NCI-H82 (cell line): ENCODE data around the gene PEAR1.
A peak's percentile ranks its signal among the peaks of the same experiment; 100 is the strongest.

Source experiments
- DNase-seq: peaks from one replicate; lab custom pipeline; 2025; lab: John Stamatoyannopoulos, UW

The PEAR1 gene

DNA sequence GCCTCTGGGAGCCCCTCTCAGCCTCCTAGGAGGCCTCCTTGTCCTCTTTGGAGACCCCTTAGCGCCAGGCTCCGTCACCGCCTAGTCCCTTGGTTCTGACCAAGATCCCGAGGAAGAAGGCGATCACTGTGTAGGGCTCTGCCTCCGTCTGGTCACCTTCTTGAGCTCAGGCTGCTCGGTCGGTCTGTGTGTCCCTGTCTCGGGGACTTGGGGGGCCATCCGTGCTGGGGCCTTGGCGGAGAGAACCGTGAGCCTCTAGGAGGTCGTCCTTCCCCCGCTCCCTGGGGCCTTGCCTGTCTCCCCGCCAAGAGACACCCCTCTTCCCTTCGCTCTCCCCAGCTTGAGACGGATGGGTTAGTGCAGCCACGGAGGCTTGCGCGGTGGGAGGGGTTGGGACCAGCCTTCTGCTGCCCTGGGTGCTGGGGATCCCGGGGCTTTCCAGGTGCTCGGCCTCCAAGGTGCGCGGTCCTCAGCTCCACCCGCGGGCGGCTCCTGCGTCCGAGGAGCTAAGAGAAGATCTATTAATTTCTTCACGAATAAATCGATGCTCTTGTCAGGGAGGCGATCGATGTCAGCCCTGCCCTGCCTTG, 33.9 kb upstream of the PEAR1 start:
- DNase-seq: peak; percentile 55

DNA sequence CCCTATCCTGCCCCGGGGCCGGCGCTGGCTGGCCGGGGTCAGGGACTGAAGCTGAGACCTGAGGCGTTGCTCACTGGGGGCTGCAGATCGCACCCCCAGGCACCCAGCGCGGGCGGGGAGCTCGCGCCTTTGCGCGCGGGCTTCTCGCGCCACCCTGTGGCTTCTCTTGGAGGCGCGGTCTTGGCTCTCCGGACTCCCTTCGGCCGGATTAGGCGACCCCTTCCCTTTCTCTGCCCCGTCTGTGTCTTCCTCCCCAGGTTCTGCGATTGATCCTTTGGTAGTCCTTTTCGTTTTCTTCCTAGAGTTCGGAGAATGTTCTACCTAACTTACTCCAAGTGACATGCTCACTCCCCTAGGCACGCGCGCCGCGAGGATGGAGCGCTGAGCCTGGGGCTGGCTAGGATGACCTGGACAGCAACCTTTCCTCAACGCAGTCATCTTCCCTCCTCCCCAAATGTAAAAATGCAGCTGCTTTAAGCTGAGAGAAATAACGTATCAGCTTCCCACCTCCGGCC, 33.3 kb upstream of the PEAR1 start:
- peak; percentile 87 for DNase-seq

DNA sequence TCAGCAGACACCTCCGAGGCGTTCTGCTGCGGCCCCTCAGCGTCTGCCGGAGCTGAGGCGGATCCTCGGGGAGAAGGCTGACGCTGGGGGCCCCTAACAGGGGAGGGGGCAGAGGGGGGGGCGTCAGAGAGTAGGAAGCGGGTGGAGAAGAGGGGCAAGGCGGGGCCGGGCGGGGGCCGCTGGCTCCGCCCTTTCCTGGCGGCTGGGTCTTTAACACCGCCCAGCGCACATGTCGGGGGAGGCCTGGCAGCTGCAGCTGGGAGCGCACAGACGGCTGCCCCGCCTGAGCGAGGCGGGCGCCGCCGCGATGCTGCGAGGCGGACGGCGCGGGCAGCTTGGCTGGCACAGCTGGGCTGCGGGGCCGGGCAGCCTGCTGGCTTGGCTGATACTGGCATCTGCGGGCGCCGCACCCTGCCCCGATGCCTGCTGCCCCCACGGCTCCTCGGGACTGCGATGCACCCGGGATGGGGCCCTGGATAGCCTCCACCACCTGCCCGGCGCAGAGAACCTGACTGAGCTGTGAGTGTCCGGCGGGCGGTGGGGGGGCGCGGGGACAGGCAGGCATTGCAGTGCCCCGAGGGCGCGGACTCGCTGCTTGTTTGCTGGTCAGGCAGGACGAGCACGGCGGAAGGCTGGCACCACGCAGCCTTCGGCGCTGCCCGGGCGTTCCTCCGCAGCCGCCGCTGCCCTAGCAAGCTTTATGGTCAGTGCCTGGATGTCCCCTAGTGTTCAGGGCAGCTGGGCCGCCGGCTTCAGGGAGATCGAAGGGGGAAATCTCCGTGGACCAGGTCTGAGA, 32.7 kb upstream of the PEAR1 start, which contains the start of gene NTRK1:
NTRK1 (plus strand) TSS at position 238 of the 796 bp plus-strand sequence; CDS start at position 308, 70 bp downstream.
- DNase-seq: peak; percentile 95

DNA sequence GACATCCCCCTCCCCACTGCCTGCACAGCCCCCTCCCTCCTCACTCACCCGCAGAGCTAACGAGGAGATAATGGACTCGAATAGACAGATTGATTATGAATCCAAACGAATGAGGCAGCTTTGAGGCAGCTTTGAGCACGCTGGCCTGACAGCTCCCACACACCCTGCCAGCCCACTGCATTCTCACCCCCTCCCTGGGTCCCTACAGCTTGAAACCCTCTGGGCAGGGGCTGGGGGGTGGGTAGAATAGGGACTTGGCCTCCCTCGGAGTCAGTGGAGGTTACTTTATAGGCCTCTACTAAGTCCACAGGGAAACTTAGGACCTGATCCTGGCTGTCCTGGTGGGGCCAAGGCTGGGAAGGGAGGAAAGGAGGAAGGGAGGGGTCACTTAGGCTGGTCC, 30.9 kb upstream of the PEAR1 start:
- DNase-seq: peak; percentile 44

DNA sequence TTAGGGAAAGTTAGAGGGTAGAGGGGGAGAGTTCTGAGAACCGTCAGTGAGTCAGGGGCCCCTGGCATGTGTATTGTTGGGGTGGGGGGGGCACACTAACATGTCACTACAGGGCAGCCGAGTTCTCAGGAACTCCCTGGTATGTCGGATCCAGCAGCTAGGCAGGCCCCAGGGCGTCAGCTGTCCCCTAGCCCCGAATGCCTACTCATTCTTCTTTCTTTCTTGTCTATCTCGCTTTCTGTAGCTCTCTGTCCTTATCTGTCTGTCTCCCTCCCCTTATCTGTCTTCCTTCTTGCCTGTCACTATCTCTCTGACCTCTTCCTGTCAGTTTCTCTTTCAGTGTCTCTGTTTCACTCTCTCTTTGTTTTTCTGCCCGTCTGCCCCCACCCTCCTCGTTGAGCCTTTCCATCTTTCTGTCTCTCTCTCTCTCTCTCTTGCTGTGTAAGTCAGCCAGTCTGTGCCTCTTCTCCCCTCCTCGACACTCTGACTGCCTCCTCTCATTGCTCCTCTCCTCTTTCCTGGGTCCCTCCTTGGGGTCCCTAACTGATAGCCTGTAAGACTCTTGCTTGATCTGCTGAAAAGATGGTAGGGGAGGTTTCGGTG, 30.4 kb upstream of the PEAR1 start:
- no peak for DNase-seq

DNA sequence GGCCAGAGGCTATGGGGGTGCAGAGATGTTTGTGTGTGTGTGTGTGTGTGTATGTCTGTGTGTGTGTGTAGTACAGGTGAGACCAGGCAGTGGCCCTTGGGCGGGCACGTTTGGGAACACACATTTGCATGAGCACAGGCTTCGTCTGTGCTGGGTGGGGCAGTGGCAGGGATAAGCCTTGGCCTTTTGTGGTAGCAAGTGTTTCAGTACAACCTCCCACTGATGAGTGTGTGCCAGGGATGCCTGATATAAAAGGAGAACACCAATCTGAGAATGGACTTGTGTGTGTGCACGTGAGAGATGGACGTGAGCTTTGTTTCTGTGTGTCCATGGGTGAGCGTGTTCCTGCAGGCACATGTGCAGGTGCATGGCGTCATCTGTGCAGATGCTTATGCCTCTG, 29.9 kb upstream of the PEAR1 start:
- no peak for DNase-seq

DNA sequence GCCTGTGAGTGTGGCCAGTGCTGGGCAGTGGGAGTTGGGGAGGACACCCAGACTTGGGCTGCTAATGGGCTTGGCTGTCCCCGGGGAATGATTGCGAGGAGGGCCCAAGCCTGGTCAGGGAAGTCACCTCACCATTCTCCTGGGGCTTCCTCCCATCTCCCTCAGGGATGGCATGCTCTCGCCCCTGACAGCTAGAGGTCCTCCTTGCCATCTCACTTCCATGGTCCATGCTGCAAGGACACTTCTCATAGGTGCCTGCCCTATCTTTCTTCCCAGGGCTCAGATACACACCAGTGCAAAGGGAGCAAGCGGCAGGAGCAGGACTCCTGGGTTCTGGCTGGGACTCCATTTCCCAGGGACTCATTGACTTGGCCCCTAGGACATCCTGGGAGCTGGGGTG, 28.7 kb upstream of the PEAR1 start:
- DNase-seq: peak; percentile 26

DNA sequence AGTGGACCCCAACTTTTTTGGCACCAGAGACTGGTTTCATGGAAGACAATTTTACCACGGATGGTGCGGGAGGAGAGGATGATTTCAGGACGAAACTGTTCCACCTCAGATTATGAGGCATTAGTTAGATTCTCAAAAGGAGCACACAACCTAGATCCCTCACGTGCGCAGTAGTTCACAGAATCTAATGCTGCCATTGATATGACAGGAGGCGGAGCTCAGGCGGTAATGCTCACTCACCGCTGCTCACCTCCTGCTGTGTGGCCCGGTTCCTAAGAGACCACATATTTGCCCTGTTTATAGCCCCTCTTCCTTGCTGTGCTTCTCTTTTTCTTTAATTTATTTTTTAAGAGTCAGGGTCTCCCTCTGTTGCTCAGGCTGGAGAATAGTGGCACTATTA, 28.3 kb upstream of the PEAR1 start:
- peak; percentile 56 for DNase-seq

DNA sequence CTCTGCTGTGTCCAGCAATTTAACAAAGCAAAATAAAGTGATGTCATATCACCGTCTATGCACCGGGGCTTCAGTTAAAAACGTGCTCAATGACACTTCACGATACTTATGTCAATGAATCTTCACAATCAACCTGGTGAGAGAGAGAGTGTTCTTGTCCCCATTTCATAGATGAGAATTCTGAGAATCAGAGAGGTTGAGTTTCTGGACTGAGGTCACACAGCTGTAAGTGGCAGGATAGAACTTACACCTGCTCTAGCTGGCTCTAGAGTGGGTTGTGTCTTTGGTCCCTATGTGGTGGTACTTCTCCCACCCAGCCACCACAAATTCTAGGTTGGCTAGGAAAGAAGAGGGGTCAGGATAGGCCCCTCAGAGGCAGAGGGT, 27.7 kb upstream of the PEAR1 start:
- DNase-seq: no peak

DNA sequence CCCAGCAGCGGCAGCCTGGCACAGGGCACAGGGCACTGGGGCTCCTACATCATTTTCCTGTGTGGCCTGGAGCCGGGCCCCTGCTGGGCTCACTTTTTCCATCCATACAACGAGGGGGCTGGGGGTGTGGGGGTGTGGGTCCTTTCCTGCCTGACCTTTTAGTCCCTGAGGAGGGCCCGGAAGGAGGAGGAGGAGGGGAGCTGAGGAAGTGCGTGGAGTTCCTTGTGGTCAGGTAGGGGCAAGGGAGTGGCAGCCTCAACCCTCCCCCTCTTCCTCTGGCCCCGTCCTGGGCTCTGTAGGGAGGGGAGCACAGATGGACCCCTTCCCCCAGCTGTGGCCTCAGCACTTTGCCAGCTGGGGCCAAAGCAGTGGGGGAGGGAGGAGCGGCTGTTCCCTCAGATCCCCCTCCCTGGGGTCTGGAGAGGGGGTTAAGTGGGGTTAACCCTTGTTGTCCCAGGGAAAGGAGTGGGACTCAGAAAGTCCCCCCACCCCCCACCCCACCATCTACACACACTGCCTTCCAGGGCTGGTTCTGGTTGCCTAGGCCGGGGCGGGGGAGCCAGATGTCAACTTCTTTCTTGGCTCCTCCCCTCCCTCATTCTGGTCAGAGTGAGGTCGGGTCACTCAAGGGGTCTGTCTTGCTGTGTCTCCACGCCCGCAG, 27.1 kb upstream of the PEAR1 start:
- peak; percentile 92 for DNase-seq

DNA sequence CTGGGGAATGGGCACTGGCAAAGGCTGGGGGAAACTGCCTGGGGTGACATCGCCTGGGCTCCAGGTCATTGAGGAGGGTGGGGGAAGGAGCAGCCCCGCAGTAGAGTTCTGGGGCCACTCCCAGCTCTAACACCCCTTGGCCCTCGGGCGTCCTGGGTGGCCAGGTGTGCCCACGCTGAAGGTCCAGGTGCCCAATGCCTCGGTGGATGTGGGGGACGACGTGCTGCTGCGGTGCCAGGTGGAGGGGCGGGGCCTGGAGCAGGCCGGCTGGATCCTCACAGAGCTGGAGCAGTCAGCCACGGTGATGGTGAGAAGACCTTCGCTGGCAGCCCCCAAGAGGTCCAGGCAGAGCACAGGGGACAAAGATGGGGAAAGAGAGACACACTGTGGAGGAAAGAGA, 25.2 kb upstream of the PEAR1 start:
- peak; percentile 50 for DNase-seq

DNA sequence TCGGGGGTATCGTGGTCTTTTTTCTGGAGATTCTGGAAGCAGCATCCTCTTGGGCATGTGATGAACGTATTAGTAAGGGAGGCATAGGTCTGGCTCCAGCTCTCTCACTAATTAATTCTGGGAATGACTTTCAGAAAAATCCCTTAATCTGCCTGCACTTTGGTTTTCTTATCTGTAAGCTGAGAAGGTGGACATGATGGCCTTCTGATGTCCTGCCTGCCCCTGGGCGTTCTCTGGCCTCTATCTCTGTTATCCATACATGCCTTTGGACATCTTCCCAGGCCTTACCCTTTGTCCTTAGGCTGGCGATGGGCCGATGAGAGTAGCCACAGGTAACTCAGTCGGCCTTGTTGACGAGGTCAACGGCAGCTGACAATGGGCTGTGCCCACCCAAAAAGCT, 24.1 kb upstream of the PEAR1 start:
- DNase-seq: peak; percentile 27

DNA sequence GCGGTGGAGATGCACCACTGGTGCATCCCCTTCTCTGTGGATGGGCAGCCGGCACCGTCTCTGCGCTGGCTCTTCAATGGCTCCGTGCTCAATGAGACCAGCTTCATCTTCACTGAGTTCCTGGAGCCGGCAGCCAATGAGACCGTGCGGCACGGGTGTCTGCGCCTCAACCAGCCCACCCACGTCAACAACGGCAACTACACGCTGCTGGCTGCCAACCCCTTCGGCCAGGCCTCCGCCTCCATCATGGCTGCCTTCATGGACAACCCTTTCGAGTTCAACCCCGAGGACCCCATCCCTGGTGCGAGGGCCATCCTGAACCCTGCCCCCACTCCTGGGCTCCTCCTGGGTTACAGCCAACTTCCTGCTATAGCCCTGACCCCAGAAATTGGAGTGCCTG, 19.9 kb upstream of the PEAR1 start:
- DNase-seq: no peak

DNA sequence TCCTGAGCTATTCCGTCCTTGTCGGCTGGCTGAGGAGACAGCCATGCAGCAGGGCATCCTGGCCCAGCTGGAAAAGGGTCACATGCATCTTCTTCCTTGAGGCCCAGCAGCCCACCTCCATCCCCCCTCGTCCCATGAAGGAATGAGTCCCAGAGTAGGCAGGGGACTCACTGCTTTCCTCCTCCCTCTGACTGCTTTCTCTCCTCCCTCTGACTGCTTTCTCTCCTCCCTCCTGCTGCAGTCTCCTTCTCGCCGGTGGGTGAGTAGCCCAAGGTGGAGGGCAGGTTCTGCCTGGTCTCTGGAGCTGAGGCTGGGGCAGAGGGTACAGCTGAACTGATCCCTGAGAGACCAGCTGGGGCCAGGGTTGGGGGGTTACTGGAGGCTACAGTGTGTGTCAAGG, 19.4 kb upstream of the PEAR1 start:
- no peak for DNase-seq

DNA sequence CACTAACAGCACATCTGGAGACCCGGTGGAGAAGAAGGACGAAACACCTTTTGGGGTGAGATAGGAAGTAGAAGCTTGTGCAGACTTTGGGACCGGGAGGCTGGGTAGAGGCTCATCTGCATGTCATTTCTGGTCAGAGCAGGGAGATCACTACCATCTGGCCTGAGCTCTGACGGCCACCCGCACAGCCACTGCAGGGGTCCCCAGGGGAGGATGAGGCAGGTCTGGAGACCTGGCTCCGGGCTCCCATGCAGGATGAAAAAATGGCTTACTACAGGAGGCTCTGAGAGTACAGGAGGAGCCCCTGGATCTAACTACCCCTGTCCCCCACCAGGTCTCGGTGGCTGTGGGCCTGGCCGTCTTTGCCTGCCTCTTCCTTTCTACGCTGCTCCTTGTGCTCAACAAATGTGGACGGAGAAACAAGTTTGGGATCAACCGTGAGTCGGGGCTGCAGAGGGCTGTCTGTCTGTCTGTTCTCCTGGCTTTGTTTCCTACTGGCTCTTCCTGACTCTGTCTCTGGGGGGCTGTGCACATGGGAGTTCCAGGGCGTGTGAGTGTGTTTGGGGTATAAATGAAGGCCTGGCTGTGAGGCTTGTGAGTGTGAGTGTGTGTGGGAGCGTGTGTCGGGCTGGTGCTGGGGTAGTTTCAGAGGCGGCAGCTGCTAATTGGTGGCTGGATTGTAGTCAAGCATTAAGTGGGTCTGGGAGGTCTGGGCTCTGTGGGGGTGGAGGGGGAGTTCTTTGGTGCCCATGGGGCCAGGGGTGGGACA, 18.8 kb upstream of the PEAR1 start:
- no peak for DNase-seq

DNA sequence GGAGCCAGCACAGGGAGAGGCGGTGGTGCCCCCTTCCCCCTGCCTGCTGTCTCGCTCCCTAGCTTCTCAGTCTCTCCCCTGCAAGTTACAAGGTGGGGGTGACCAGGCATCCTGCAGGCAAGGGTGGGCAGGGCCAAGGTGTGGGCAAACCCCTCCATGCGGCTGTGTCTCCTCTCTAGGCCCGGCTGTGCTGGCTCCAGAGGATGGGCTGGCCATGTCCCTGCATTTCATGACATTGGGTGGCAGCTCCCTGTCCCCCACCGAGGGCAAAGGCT, 18.2 kb upstream of the PEAR1 start:
- no peak for DNase-seq

DNA sequence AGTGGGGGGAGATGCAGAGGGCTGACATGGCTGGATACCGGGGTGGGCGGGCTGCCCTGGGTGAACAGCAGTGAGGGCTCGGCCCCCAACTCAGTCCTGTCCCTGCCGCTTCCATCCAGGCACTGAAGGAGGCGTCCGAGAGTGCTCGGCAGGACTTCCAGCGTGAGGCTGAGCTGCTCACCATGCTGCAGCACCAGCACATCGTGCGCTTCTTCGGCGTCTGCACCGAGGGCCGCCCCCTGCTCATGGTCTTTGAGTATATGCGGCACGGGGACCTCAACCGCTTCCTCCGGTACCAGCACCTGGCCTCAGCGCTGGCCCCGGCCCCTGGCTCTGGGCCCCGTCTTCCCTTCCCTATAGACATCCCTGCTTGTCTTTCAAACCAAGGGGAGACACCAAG, 17.2 kb upstream of the PEAR1 start:
- DNase-seq: no peak

DNA sequence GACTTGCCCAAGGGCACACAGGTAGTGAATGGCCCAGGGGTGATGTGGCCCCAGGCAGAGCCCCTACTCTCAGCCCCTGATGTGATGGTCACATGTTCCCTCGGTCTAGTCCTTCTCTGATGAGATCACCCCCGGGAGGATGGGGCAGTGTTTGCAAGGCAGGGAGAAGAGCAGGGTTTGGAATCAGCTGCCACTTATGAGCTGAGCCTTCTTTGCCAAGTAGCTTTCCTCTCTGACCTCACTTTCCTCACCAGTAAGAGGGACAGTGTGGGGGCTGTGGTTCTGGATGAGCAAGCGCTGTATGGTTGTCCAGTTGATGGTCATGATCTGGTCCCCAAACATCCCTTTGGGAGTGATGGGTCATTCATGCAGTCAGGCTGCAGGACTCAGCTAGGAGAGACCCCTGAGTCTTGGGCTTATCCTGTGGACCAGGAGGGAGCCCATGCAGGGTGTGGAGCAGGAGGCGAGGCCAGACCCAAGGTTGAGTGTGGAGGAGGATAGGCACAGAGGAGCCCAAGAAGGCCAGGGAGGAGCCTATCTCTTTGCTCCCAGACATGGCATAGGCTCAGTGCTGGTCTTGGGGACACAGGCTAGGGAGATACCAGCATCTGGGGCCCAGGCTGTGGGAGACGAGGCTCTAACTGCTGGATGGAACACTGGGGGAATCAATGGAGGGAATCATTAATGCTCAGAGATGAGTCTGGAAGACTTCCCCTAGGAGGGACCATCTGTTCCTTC, 15.9 kb upstream of the PEAR1 start:
- DNase-seq: peak; percentile 47

DNA sequence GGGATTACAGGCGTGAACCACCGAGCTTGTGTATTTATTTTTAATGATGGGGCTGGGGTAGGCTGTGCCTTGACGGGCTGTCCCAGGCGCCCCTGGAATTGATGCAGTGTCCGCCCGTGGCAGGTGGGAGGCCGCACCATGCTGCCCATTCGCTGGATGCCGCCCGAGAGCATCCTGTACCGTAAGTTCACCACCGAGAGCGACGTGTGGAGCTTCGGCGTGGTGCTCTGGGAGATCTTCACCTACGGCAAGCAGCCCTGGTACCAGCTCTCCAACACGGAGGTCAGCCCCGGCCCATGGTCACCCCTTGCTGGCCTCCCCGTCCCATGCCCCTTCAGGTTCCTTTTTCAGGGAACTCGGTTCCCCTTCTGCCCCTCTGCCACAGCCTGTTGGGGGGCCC, 13.6 kb upstream of the PEAR1 start:
- DNase-seq: no peak

DNA sequence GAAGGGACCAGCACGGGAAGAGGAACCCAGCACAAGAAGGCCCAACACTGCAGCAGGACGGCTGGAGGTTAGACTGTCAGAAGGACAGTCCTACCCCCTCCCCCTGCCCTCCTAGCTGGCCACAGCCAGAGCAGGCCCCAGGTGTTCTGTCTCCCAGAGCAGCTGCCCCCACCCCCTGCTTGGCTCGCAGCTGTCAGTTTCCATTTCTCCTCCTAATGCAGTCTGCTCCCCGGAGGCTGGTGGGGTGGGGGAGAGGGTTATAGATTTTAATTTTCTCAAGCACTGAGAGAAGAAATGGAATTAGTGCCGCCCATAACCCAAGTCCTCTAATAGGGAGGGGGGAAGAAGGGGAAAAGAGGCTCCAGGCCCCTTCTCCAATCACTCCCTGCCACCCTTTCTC, 13.0 kb upstream of the PEAR1 start:
- peak; percentile 40 for DNase-seq

DNA sequence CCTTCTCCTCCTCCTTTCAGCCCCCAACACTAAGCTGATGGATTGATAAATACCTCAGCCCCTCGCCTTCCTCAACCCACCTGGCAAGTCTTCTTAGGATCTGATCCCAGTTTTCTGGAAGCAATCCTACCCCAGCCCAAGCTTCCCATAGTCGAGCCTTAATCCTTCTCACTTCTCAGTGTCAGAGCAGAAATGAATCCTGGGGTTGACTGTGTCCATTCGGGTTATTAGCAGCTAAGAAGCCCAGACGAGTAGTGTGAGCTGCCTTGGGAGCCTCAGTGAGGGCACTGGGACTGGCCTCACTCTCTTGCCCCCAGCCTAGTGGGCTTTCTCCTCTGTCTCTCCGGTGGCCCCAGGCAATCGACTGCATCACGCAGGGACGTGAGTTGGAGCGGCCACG, 12.4 kb upstream of the PEAR1 start:
- DNase-seq: peak; percentile 87
